ENCODE results near the gene TUBGCP3.
A peak's percentile ranks its signal among the peaks of the same experiment; 100 is the strongest.

TUBGCP3 gene

GRCh38 chr13:112624602-112625430 lies 36.9 kb upstream of the TUBGCP3 start:
- Histone ChIP-seq H3K27me3 (peaks cover 5% of the 10 kb centered on the region; the same call in 1 of the 2 replicates), H3K4me1 (no peaks in the 10 kb centered on the region), H3K36me3 (no peaks in the 10 kb centered on the region), H3K9me3 (no peaks in the 10 kb centered on the region), H3K4me3 (ENCODE audit: low read depth, low read length) (no peak overlapping the region)
- TF ChIP-seq, protein P1, sequence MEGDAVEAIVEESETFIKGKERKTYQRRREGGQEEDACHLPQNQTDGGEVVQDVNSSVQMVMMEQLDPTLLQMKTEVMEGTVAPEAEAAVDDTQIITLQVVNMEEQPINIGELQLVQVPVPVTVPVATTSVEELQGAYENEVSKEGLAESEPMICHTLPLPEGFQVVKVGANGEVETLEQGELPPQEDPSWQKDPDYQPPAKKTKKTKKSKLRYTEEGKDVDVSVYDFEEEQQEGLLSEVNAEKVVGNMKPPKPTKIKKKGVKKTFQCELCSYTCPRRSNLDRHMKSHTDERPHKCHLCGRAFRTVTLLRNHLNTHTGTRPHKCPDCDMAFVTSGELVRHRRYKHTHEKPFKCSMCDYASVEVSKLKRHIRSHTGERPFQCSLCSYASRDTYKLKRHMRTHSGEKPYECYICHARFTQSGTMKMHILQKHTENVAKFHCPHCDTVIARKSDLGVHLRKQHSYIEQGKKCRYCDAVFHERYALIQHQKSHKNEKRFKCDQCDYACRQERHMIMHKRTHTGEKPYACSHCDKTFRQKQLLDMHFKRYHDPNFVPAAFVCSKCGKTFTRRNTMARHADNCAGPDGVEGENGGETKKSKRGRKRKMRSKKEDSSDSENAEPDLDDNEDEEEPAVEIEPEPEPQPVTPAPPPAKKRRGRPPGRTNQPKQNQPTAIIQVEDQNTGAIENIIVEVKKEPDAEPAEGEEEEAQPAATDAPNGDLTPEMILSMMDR (IDR thresholded peaks at IDR 0.05; ENCODE audit: low read depth, low read length): no peak
- no peak for DNase-seq

GRCh38 chr13:112624040-112624439 lies 36.1 kb upstream of the TUBGCP3 start:
- TF ChIP-seq, protein P1 (IDR thresholded peaks at IDR 0.05; ENCODE audit: low read depth, low read length): no peak
- no peaks in the 10 kb centered on the region for H3K4me1 ChIP-seq
- H3K4me3 ChIP-seq (ENCODE audit: low read depth, low read length): no peak overlapping the region
- H3K36me3 ChIP-seq: no peaks in the 10 kb centered on the region
- no peak for DNase-seq
- peaks cover 5% of the 10 kb centered on the region; the same call in 1 of the 2 replicates for H3K27me3 ChIP-seq
- no peaks in the 10 kb centered on the region for H3K9me3 ChIP-seq

DNA sequence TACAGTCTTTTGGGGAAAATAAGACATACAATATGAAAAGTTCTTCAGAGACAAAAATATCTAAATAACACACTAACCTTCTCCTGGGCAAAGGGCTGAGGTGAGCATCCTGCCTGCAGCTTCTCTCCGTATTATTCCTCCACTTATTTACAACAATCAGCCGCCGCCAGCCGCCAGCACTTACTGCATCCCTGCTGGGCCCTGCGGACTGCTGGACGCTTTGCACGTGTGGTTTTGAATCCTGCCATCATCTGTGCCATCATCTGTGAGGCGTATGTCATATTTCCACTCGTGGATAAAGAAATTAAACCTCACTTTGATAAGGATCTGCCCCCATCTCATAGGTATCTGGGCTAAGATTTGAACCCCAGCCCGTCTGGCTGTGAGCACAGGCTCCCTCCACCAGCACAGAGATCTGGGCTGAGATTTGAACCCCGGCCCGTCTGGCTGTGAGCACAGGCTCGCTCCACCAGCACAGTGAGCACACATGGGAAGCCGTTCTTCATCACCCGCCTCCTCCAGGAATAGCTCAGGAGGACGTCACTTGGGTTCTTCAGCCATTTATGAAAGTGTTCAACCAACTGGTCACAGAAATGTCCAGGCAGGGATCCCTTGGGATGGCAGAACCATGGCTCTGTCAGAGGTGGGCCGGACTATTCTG lies 35.2 kb upstream of the TUBGCP3 start:
- Histone ChIP-seq H3K9me3 (no peaks in the 10 kb centered on the region), H3K36me3 (no peaks in the 10 kb centered on the region), H3K27me3 (peaks cover 5% of the 10 kb centered on the region; the same call in 1 of the 2 replicates), H3K4me1 (no peaks in the 10 kb centered on the region), H3K4me3 (ENCODE audit: low read depth, low read length) (no peak overlapping the region)
- DNase-seq: no peak
- TF ChIP-seq, protein P1 (IDR thresholded peaks at IDR 0.05; ENCODE audit: low read depth, low read length): no peak

DNA sequence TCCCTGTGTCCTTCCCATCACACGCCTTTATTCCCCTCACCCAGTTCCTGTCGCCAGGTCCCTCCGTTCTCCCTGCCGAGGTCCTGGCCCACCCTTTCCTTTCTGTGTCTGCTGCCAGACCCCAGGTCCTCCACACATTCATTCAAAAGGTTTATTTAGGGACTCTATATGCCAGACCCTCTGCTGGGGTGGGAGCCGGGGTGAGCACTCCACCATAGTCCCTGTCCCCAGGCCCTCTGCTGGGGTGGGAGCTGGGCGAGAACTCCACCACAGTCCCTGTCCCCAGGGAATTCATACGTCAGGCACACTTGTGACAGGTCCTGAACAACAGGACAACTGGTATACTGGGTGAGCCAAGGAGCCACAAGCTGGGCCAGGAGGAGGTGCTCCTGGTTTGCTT lies 34.4 kb upstream of the TUBGCP3 start:
- no peak for DNase-seq
- Histone ChIP-seq H3K9me3 (no peaks in the 10 kb centered on the region), H3K27me3 (peaks cover 5% of the 10 kb centered on the region; the same call in 1 of the 2 replicates), H3K4me1 (no peaks in the 10 kb centered on the region), H3K36me3 (no peaks in the 10 kb centered on the region), H3K4me3 (ENCODE audit: low read depth, low read length) (no peak overlapping the region)
- TF ChIP-seq, protein P1 (IDR thresholded peaks at IDR 0.05; ENCODE audit: low read depth, low read length): no peak

GRCh38 chr13:112619730-112620631 lies 32.0 kb upstream of the TUBGCP3 start:
- DNase-seq: peak; percentile 78
- no peaks in the 10 kb centered on the region for H3K36me3 ChIP-seq
- peaks cover 12% of the 10 kb centered on the region for H3K27me3 ChIP-seq
- H3K9me3 ChIP-seq: no peaks in the 10 kb centered on the region; the same call in 1 of the 2 replicates
- H3K4me1 ChIP-seq: no peaks in the 10 kb centered on the region
- peak overlapping the region; percentile 58 for H3K4me3 ChIP-seq (ENCODE audit: low read depth, low read length)
- TF ChIP-seq, protein P1 (IDR thresholded peaks at IDR 0.05; ENCODE audit: low read depth, low read length): no peak

All from BE2C (cell line).